Measurements from ENCODE around the gene CD9. TPM values are rescaled to one million over a fixed set of nuclear protein-coding genes. Genes with fewer than 3 reads are reported as not detected.

The CD9 gene
- total and polyA plus RNA-seq, 2 donors (not counting 3 experiments of a cell fraction or from before 2014, with no cell fraction given): 379 to 1,225 TPM

- no peaks in the 10 kb centered on the region for H3K9me1 ChIP-seq (replicated peaks; ENCODE audit: control insufficient read depth, extremely low read depth, insufficient read depth, low read length)
- no peaks in the 10 kb centered on the region for H3K27me3 ChIP-seq (ENCODE audit: control insufficient read depth in 2 of 2, insufficient read depth in 2 of 2, low read length in 2 of 2)
- POLR2A ChIA-PET: interaction anchor here (0.6 to 1.2 kb wide), 2 partner anchors 9 to 41 kb away, joined by 4 to 11 read pairs; no protein-coding TSS in a partner anchor
- peaks cover 39% of the 10 kb centered on the region for H3K4me1 ChIP-seq (ENCODE audit: control insufficient read depth, extremely low read depth, insufficient read depth, low read length)
- H3K4me2 ChIP-seq (ENCODE audit: insufficient read depth, low read length): no peak overlapping the region
- H3K9ac ChIP-seq (replicated peaks; ENCODE audit: extremely low read depth, insufficient read depth, low read length): no peak overlapping the region
- intact Hi-C loops (cut with micrococcal nuclease) (no loop called here), dilution Hi-C loops (cut with MboI; ENCODE audit: extremely low pct_ligation_motif_present, low sequenced_read_pairs) (no loop called here)
- TF ChIP-seq CTCF (IDR thresholded peaks at IDR 0.05; ENCODE audit: extremely low read depth in 1 of 2, insufficient read depth in 1 of 2, low read depth in 1 of 2, low read length in 2 of 2): no peak
- TF ChIP-seq POLR2A (IDR thresholded peaks at IDR 0.05; ENCODE audit: low read depth, low read length): peak; percentile 4
- no peaks in the 10 kb centered on the region for H3K9me3 ChIP-seq (replicated peaks; ENCODE audit: control insufficient read depth, insufficient read depth, low read length)
- peaks cover 99% of the 10 kb centered on the region for H3K79me2 ChIP-seq (ENCODE audit: control insufficient read depth, insufficient read depth, low read length)
- FAIRE-seq (no peak), DNase-seq (ENCODE audit: low read depth, low spot score) (no peak)
- no TSS peak for BruUV-seq (replicated peaks)
- CTCF ChIA-PET: interaction anchor here (1.2 to 5.1 kb wide), 4 partner anchors 17 to 118 kb away, joined by 3 to 28 read pairs (median 12); no protein-coding TSS in a partner anchor
- no peaks in the 10 kb centered on the region for H4K20me1 ChIP-seq (replicated peaks; ENCODE audit: control insufficient read depth, extremely low read depth, insufficient read depth, low read length)
- H3K36me3 ChIP-seq (ENCODE audit: control insufficient read depth in 2 of 2, extremely low read depth in 1 of 2, insufficient read depth in 2 of 2, low read length in 2 of 2): peaks cover 12 to 13% of the 10 kb centered on the region in 2 experiments
- H3K4me3 ChIP-seq (replicated peaks in 1 of 3; ENCODE audit: insufficient read depth in 1 of 3, low read depth in 1 of 3, low read length in 3 of 3): no peak overlapping the region
- no peak overlapping the region for H3K27ac ChIP-seq (ENCODE audit: insufficient read depth, low read depth, low read length)
- H2AFZ ChIP-seq (ENCODE audit: low read depth, low read length): no peak overlapping the region
Observed at GRCh38 chr12:6211421-6211869, 11.2 kb downstream of the CD9 start.

GRCh38 chr12:6212086-6212485, 11.9 kb downstream of the CD9 start:
- dilution Hi-C loops (cut with MboI; ENCODE audit: extremely low pct_ligation_motif_present, low sequenced_read_pairs): no loop called here
- H3K36me3 ChIP-seq (ENCODE audit: control insufficient read depth in 2 of 2, extremely low read depth in 1 of 2, insufficient read depth in 2 of 2, low read length in 2 of 2): peaks cover 12 to 13% of the 10 kb centered on the region in 2 experiments
- no peak overlapping the region for H3K4me3 ChIP-seq (replicated peaks in 1 of 3; ENCODE audit: insufficient read depth in 1 of 3, low read depth in 1 of 3, low read length in 3 of 3)
- TF ChIP-seq POLR2AphosphoS5 (IDR thresholded peaks at IDR 0.05; ENCODE audit: insufficient read depth, low read depth, low read length) (no peak), CTCF (IDR thresholded peaks at IDR 0.05; ENCODE audit: extremely low read depth in 1 of 2, insufficient read depth in 1 of 2, low read depth in 1 of 2, low read length in 2 of 2) (no peak), FOS (IDR thresholded peaks at IDR 0.05; ENCODE audit: borderline replicate concordance, insufficient read depth, low read length) (no peak), GATA2 (IDR thresholded peaks at IDR 0.05; ENCODE audit: insufficient read depth, insufficient read length, low read depth, low read length) (no peak), EZH2 (IDR thresholded peaks at IDR 0.05; ENCODE audit: borderline replicate concordance, low read depth, low read length, severe bottlenecking) (no peak), MYC (IDR thresholded peaks at IDR 0.05; ENCODE audit: low read depth, low read length) (no peak), JUN (IDR thresholded peaks at IDR 0.05; ENCODE audit: borderline replicate concordance, insufficient read depth, insufficient read length, low read depth) (no peak), MAX (IDR thresholded peaks at IDR 0.05; ENCODE audit: insufficient read depth, insufficient read length) (no peak), POLR2A (IDR thresholded peaks at IDR 0.05; ENCODE audit: low read depth, low read length) (no peak)
- DNase-seq (ENCODE audit: low read depth, low spot score) (no peak), FAIRE-seq (no peak)
- no peak overlapping the region for H3K27ac ChIP-seq (ENCODE audit: insufficient read depth, low read depth, low read length)
- ChIA-PET POLR2A (no interaction called here), CTCF (interaction anchor here (1.2 to 5.1 kb wide), 6 partner anchors 7 to 119 kb away, joined by 3 to 40 read pairs (median 18); no protein-coding TSS in a partner anchor)
- H3K9me3 ChIP-seq (replicated peaks; ENCODE audit: control insufficient read depth, insufficient read depth, low read length): no peaks in the 10 kb centered on the region
- peaks cover 45% of the 10 kb centered on the region for H3K4me1 ChIP-seq (ENCODE audit: control insufficient read depth, extremely low read depth, insufficient read depth, low read length)
- no peak overlapping the region for H2AFZ ChIP-seq (ENCODE audit: low read depth, low read length)
- no TSS peak for BruUV-seq (replicated peaks)
- H3K79me2 ChIP-seq (ENCODE audit: control insufficient read depth, insufficient read depth, low read length): peaks cover 99% of the 10 kb centered on the region
- no peak overlapping the region for H3K4me2 ChIP-seq (ENCODE audit: insufficient read depth, low read length)
- intact Hi-C loops (cut with micrococcal nuclease): no loop called here
- no peaks in the 10 kb centered on the region for H3K27me3 ChIP-seq (ENCODE audit: control insufficient read depth in 2 of 2, insufficient read depth in 2 of 2, low read length in 2 of 2)
- H4K20me1 ChIP-seq (replicated peaks; ENCODE audit: control insufficient read depth, extremely low read depth, insufficient read depth, low read length): no peaks in the 10 kb centered on the region
- H3K9me1 ChIP-seq (replicated peaks; ENCODE audit: control insufficient read depth, extremely low read depth, insufficient read depth, low read length): no peaks in the 10 kb centered on the region
- no peak overlapping the region for H3K9ac ChIP-seq (replicated peaks; ENCODE audit: extremely low read depth, insufficient read depth, low read length)
